HEK293 (cell line): Measurements from ENCODE around the gene SERPINA6.
"Not testable (repeated sequence)": the region's sequence is repeated elsewhere in the genome, so short reads cannot be mapped to it uniquely, and the experiment has no call there.

Source experiments
- SALL2 ChIP-seq: fragments of 450-650 bp; formaldehyde crosslinking; IDR thresholded peaks from 2 replicates; pipeline ENCODE4 v1.5.0; 2017; ENCODE audit warnings: missing biosample characterization, mild to moderate bottlenecking, missing genetic modification characterization, borderline replicate concordance
- ZBTB8A ChIP-seq: fragments of 450-650 bp; formaldehyde crosslinking; IDR thresholded peaks from 2 replicates; pipeline ENCODE4 v1.5.1; 2016; ENCODE audit warnings: missing biosample characterization, missing genetic modification characterization
- ZFP3 ChIP-seq: fragments of 450-650 bp; formaldehyde crosslinking; IDR thresholded peaks from 2 replicates; pipeline ENCODE4 v1.5.1; 2016; ENCODE audit warnings: low read depth, missing biosample characterization, missing genetic modification characterization
- ZNF10 ChIP-seq: fragments of 450-650 bp; formaldehyde crosslinking; IDR thresholded peaks from 2 replicates; pipeline ENCODE4 v1.5.1; 2017; ENCODE audit warnings: missing biosample characterization, missing genetic modification characterization
- ZNF132 ChIP-seq: fragments of 450-650 bp; formaldehyde crosslinking; IDR thresholded peaks from 2 replicates; pipeline ENCODE4 v1.5.1; 2017; ENCODE audit warnings: missing biosample characterization, missing genetic modification characterization, borderline replicate concordance
- ZNF707 ChIP-seq: fragments of 450-650 bp; formaldehyde crosslinking; IDR thresholded peaks from 2 replicates; pipeline ENCODE4 v1.5.1; 2016; ENCODE audit warnings: missing biosample characterization, missing genetic modification characterization
- ZNF776 ChIP-seq: fragments of 450-650 bp; formaldehyde crosslinking; IDR thresholded peaks from 2 replicates; pipeline ENCODE4 v1.5.0; 2017; ENCODE audit warnings: missing biosample characterization, missing genetic modification characterization, borderline replicate concordance
- ZSCAN30 ChIP-seq: fragments of 450-650 bp; IDR thresholded peaks from 2 replicates; pipeline ENCODE4 v1.5.1; 2018; ENCODE audit warnings: missing biosample characterization, mild to moderate bottlenecking, missing genetic modification characterization, moderate library complexity
- TF ChIP-seq, protein P1 (sequence below): sonication (generic); formaldehyde crosslinking; IDR thresholded peaks from 2 replicates; pipeline ENCODE4 v1.8.1; 2022; ENCODE audit warnings: mild to moderate bottlenecking, moderate library complexity, missing genetic modification reagents
- TF ChIP-seq, protein P2 (sequence below): fragments of 450-650 bp; formaldehyde crosslinking; IDR thresholded peaks from 2 replicates; pipeline ENCODE4 v1.5.1; 2016; ENCODE audit warnings: missing biosample characterization, missing genetic modification characterization
- TF ChIP-seq, protein P3 (sequence below): fragments of 450-650 bp; formaldehyde crosslinking; IDR thresholded peaks from 2 replicates; pipeline ENCODE4 v1.5.1; 2016; ENCODE audit warnings: missing biosample characterization, missing genetic modification characterization
- TF ChIP-seq, protein P4 (sequence below): fragments of 450-650 bp; formaldehyde crosslinking; IDR thresholded peaks from 2 replicates; pipeline ENCODE4 v1.5.1; 2016; ENCODE audit warnings: missing biosample characterization, missing genetic modification characterization

DNA sequence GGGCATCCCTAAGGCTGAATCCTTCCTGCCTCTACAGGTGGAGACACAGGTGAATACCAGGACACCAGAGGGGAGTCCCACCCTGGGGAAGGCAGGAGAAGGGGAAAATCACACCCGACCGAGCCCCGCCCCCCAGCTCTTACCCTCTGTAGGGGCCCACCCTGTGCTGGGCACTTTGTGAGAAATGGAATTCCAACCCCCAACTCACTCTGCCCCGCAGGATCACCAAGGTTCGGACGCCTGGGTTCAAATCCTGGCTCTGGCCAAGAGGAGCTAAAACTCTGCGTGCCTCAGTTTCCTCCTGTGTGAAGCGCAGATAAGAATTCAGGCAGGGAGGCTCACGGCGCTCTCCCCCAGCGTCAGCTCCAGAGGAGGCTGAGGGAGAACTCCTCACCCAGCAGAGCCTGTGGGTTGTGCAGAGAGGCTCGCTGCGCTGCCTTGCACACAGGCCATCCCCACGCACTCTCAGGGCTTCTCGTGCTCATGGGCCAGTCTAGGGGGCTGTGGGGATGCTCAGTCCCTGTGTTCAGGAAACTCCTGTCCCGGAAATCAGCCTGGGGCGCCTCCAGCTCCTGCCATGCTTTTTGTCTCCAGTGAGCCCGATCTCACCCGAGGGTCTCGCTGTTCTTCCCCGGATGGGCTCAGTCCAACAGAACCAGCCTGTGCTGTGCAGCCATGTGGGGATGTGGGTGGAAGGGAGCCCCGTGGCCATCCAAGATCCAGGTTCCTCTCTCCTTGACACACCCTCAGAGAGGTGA is 46.8 kb upstream of the SERPINA6 start:
- TF ChIP-seq, protein P1, sequence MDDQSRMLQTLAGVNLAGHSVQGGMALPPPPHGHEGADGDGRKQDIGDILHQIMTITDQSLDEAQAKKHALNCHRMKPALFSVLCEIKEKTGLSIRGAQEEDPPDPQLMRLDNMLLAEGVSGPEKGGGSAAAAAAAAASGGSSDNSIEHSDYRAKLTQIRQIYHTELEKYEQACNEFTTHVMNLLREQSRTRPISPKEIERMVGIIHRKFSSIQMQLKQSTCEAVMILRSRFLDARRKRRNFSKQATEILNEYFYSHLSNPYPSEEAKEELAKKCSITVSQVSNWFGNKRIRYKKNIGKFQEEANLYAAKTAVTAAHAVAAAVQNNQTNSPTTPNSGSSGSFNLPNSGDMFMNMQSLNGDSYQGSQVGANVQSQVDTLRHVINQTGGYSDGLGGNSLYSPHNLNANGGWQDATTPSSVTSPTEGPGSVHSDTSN: not testable (repeated sequence)
- TF ChIP-seq, protein P2, sequence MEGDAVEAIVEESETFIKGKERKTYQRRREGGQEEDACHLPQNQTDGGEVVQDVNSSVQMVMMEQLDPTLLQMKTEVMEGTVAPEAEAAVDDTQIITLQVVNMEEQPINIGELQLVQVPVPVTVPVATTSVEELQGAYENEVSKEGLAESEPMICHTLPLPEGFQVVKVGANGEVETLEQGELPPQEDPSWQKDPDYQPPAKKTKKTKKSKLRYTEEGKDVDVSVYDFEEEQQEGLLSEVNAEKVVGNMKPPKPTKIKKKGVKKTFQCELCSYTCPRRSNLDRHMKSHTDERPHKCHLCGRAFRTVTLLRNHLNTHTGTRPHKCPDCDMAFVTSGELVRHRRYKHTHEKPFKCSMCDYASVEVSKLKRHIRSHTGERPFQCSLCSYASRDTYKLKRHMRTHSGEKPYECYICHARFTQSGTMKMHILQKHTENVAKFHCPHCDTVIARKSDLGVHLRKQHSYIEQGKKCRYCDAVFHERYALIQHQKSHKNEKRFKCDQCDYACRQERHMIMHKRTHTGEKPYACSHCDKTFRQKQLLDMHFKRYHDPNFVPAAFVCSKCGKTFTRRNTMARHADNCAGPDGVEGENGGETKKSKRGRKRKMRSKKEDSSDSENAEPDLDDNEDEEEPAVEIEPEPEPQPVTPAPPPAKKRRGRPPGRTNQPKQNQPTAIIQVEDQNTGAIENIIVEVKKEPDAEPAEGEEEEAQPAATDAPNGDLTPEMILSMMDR (tag by site-specific recombination): not testable (repeated sequence)
- TF ChIP-seq ZSCAN30; SALL2 (tag by site-specific recombination); ZNF707 (tag by site-specific recombination); ZFP3 (tag by site-specific recombination); ZNF776 (tag by site-specific recombination); ZNF10 (tag by site-specific recombination); ZBTB8A (tag by site-specific recombination); ZNF132 (tag by site-specific recombination): not testable (repeated sequence)
- TF ChIP-seq, protein P3, sequence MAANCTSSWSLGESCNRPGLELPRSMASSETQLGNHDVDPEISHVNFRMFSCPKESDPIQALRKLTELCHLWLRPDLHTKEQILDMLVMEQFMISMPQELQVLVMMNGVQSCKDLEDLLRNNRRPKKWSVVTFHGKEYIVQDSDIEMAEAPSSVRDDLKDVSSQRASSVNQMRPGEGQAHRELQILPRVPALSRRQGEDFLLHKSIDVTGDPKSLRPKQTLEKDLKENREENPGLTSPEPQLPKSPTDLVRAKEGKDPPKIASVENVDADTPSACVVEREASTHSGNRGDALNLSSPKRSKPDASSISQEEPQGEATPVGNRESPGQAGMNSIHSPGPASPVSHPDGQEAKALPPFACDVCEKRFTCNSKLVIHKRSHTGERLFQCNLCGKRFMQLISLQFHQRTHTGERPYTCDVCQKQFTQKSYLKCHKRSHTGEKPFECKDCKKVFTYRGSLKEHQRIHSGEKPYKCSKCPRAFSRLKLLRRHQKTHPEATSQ: not testable (repeated sequence)
- TF ChIP-seq, protein P4, sequence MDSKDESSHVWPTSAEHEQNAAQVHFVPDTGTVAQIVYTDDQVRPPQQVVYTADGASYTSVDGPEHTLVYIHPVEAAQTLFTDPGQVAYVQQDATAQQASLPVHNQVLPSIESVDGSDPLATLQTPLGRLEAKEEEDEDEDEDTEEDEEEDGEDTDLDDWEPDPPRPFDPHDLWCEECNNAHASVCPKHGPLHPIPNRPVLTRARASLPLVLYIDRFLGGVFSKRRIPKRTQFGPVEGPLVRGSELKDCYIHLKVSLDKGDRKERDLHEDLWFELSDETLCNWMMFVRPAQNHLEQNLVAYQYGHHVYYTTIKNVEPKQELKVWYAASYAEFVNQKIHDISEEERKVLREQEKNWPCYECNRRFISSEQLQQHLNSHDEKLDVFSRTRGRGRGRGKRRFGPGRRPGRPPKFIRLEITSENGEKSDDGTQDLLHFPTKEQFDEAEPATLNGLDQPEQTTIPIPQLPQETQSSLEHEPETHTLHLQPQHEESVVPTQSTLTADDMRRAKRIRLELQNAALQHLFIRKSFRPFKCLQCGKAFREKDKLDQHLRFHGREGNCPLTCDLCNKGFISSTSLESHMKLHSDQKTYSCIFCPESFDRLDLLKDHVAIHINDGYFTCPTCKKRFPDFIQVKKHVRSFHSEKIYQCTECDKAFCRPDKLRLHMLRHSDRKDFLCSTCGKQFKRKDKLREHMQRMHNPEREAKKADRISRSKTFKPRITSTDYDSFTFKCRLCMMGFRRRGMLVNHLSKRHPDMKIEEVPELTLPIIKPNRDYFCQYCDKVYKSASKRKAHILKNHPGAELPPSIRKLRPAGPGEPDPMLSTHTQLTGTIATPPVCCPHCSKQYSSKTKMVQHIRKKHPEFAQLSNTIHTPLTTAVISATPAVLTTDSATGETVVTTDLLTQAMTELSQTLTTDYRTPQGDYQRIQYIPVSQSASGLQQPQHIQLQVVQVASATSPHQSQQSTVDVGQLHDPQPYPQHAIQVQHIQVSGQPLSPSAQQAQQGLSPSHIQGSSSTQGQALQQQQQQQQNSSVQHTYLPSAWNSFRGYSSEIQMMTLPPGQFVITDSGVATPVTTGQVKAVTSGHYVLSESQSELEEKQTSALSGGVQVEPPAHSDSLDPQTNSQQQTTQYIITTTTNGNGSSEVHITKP (tag by site-specific recombination): not testable (repeated sequence)
